ENCODE results near the gene ST8SIA5. TPM values are rescaled to one million over a fixed set of nuclear protein-coding genes. Genes with fewer than 3 reads are reported as not detected.

ST8SIA5 gene
- total RNA-seq, 1 experiment from 2014 or later: not detected

DNA sequence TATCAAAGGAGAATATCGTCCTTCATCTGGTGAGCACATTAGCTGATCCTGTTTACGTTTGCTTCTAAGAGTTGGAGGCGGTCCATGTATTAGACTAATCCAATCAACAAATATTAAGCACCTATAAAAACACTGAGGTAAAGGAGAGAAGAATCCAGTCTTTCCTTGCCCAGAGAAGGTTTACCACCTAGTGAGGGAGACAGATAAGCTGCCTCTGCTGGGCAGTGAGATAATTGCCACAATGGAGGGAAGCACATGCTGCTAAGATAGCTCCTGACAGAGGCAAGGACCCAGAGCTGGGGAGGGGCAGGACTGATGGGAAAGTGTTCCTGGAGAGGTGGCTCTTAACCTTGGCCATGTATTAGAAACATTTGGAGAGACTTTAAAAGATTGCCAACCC lies 36.7 kb upstream of the ST8SIA5 start:
- no peak for DNase-seq
- ChIA-PET POLR2A (ENCODE audit: unreplicated experiment) (no interaction called here), CTCF (no interaction called here)
- Histone ChIP-seq H3K27ac (no peak overlapping the region), H2AFZ (no peak overlapping the region), H3K4me3 (no peak overlapping the region), H3K9me3 (ENCODE audit: insufficient read depth, low read depth) (no peaks in the 10 kb centered on the region), H3K79me2 (ENCODE audit: low read depth) (no peaks in the 10 kb centered on the region), H3K27me3 (ENCODE audit: insufficient read depth, low read depth) (no peaks in the 10 kb centered on the region), H3F3A (ENCODE audit: insufficient read depth, low read depth) (no peaks in the 10 kb centered on the region), H4K20me1 (ENCODE audit: insufficient read depth) (no peaks in the 10 kb centered on the region), H3K36me3 (ENCODE audit: low read depth) (no peaks in the 10 kb centered on the region), H3K4me2 (no peak overlapping the region), H3K4me1 (replicated peaks; ENCODE audit: insufficient read depth) (no peaks in the 10 kb centered on the region), H3K9me2 (ENCODE audit: insufficient read depth) (no peaks in the 10 kb centered on the region)
- intact Hi-C loops (cut with micrococcal nuclease; ENCODE audit: unreplicated experiment): no loop called here
- no peak for TF ChIP-seq EZH2 (IDR thresholded peaks at IDR 0.05; ENCODE audit: low read depth)
- TF ChIP-seq, protein P1, sequence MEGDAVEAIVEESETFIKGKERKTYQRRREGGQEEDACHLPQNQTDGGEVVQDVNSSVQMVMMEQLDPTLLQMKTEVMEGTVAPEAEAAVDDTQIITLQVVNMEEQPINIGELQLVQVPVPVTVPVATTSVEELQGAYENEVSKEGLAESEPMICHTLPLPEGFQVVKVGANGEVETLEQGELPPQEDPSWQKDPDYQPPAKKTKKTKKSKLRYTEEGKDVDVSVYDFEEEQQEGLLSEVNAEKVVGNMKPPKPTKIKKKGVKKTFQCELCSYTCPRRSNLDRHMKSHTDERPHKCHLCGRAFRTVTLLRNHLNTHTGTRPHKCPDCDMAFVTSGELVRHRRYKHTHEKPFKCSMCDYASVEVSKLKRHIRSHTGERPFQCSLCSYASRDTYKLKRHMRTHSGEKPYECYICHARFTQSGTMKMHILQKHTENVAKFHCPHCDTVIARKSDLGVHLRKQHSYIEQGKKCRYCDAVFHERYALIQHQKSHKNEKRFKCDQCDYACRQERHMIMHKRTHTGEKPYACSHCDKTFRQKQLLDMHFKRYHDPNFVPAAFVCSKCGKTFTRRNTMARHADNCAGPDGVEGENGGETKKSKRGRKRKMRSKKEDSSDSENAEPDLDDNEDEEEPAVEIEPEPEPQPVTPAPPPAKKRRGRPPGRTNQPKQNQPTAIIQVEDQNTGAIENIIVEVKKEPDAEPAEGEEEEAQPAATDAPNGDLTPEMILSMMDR (conservative IDR thresholded peaks at IDR 0.05): no peak
- BruUV-seq (replicated peaks): no TSS peak

- Histone ChIP-seq H3F3A (ENCODE audit: insufficient read depth, low read depth) (no peaks in the 10 kb centered on the region), H3K4me1 (replicated peaks; ENCODE audit: insufficient read depth) (no peaks in the 10 kb centered on the region), H3K27me3 (ENCODE audit: insufficient read depth, low read depth) (no peaks in the 10 kb centered on the region), H3K4me2 (no peak overlapping the region), H3K9me2 (ENCODE audit: insufficient read depth) (no peaks in the 10 kb centered on the region), H3K9me3 (ENCODE audit: insufficient read depth, low read depth) (no peaks in the 10 kb centered on the region), H3K36me3 (ENCODE audit: low read depth) (no peaks in the 10 kb centered on the region), H4K20me1 (ENCODE audit: insufficient read depth) (no peaks in the 10 kb centered on the region), H2AFZ (no peak overlapping the region), H3K79me2 (ENCODE audit: low read depth) (no peaks in the 10 kb centered on the region), H3K27ac (no peak overlapping the region), H3K4me3 (no peak overlapping the region)
- intact Hi-C loops (cut with micrococcal nuclease; ENCODE audit: unreplicated experiment): no loop called here
- DNase-seq: no peak
- CTCF ChIA-PET: no interaction called here
- no peak for TF ChIP-seq EZH2 (IDR thresholded peaks at IDR 0.05; ENCODE audit: low read depth)
- TF ChIP-seq, protein P1 (conservative IDR thresholded peaks at IDR 0.05): no peak
- BruUV-seq (replicated peaks): no TSS peak
- POLR2A ChIA-PET (ENCODE audit: unreplicated experiment): no interaction called here
These were observed 32.2 kb upstream of the ST8SIA5 start for GRCh38 chr18:46789088-46789487.

GRCh38 chr18:46787674-46788073 lies 30.8 kb upstream of the ST8SIA5 start:
- no peak overlapping the region for H2AFZ ChIP-seq
- ChIA-PET CTCF (no interaction called here), POLR2A (ENCODE audit: unreplicated experiment) (no interaction called here)
- DNase-seq: no peak
- H3K4me3 ChIP-seq: no peak overlapping the region
- intact Hi-C loops (cut with micrococcal nuclease; ENCODE audit: unreplicated experiment): no loop called here
- BruUV-seq (replicated peaks): no TSS peak
- H3K9me2 ChIP-seq (ENCODE audit: insufficient read depth): no peaks in the 10 kb centered on the region
- H3K4me2 ChIP-seq: no peak overlapping the region
- no peaks in the 10 kb centered on the region for H3K79me2 ChIP-seq (ENCODE audit: low read depth)
- no peaks in the 10 kb centered on the region for H3K4me1 ChIP-seq (replicated peaks; ENCODE audit: insufficient read depth)
- H3K27me3 ChIP-seq (ENCODE audit: insufficient read depth, low read depth): no peaks in the 10 kb centered on the region
- TF ChIP-seq, protein P1 (conservative IDR thresholded peaks at IDR 0.05): no peak
- TF ChIP-seq EZH2 (IDR thresholded peaks at IDR 0.05; ENCODE audit: low read depth): no peak
- H3F3A ChIP-seq (ENCODE audit: insufficient read depth, low read depth): no peaks in the 10 kb centered on the region
- H4K20me1 ChIP-seq (ENCODE audit: insufficient read depth): no peaks in the 10 kb centered on the region
- H3K36me3 ChIP-seq (ENCODE audit: low read depth): no peaks in the 10 kb centered on the region
- H3K9me3 ChIP-seq (ENCODE audit: insufficient read depth, low read depth): no peaks in the 10 kb centered on the region
- H3K27ac ChIP-seq: no peak overlapping the region

All from PC-9 (cell line).